ENCODE measurements around the gene LLGL1. TPM values are rescaled to one million over a fixed set of nuclear protein-coding genes. Genes with fewer than 3 reads are reported as not detected.

The LLGL1 gene
- polyA plus RNA-seq, 1 donor from 2014 or later, result 52.2 TPM

DNA sequence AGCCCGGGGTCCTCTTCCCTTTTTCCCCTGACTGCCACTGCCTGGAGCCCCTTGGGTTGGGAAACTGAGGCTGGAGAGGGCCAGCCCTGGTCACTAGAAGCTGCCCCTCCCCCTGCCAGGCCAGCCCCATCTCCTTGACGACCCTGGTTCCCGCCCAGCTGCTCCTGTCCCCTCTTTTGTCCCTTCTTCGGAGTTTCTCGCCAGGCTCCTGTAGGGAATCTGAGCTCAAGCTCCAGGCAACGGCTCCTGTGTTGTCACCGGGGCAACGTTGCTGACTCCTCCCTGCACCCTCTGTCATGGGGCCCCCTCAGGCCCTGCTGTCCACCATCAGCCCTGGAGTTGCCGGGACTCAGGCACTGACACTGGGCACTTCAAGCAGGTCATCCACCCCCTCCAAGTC lies 5.7 kb downstream of the LLGL1 start:
- H3K79me2 ChIP-seq (replicated peaks; ENCODE audit: insufficient read depth, low read length), result peaks cover 47% of the 10 kb centered on the region
- no peak overlapping the region for H3K4me3 ChIP-seq (ENCODE audit: low read length)
- H3K27ac ChIP-seq (ENCODE audit: low read length), result no peak overlapping the region

DNA sequence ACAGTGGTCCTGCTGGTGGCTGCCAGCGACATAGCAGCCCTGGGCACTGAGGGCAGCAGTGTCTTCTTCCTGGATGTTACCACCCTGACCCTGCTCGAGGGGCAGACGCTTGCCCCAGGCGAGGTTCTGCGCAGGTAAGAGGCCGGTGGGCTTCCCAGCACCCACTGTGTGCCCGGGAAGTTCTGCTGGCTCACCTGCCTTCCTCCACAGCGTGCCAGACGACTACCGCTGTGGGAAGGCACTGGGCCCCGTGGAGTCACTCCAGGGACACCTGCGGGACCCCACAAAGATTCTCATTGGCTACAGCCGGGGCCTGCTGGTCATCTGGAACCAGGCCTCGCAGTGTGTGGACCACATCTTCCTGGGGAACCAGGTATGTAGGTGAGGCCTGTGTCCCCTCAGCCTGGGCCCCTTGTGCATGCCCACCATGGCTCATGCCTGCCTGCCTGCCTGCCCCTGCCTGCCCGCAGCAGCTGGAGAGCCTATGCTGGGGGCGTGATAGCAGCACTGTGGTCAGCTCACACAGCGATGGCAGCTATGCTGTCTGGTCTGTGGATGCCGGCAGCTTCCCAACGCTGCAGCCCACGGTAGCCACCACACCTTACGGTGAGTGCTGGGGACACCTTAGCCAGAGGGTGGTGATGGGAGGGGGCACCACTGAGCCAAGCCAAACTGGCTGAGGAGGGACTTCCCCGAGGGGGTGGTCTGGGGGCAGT lies 8.5 kb downstream of the LLGL1 start:
- H2AFZ ChIP-seq (ENCODE audit: low read depth, low read length), result no peak overlapping the region
- H3K4me2 ChIP-seq (ENCODE audit: low read length), result no peak overlapping the region
- H4K20me1 ChIP-seq (ENCODE audit: insufficient read depth), result no peaks in the 10 kb centered on the region
- TF ChIP-seq MXI1 (conservative IDR thresholded peaks at IDR 0.05; ENCODE audit: poor library complexity, severe bottlenecking) (no peak), SMC3 (conservative IDR thresholded peaks at IDR 0.05; ENCODE audit: poor library complexity) (no peak), RAD21 (conservative IDR thresholded peaks at IDR 0.05) (no peak), EZH2 (IDR thresholded peaks at IDR 0.05; ENCODE audit: borderline replicate concordance, insufficient read depth, low read length, poor library complexity, severe bottlenecking) (no peak), POLR2AphosphoS5 (IDR thresholded peaks at IDR 0.05) (no peak), EP300 (conservative IDR thresholded peaks at IDR 0.05; ENCODE audit: poor library complexity, severe bottlenecking) (no peak), TAF1 (IDR thresholded peaks at IDR 0.05; ENCODE audit: low read depth) (no peak)
- TF ChIP-seq, protein P1, sequence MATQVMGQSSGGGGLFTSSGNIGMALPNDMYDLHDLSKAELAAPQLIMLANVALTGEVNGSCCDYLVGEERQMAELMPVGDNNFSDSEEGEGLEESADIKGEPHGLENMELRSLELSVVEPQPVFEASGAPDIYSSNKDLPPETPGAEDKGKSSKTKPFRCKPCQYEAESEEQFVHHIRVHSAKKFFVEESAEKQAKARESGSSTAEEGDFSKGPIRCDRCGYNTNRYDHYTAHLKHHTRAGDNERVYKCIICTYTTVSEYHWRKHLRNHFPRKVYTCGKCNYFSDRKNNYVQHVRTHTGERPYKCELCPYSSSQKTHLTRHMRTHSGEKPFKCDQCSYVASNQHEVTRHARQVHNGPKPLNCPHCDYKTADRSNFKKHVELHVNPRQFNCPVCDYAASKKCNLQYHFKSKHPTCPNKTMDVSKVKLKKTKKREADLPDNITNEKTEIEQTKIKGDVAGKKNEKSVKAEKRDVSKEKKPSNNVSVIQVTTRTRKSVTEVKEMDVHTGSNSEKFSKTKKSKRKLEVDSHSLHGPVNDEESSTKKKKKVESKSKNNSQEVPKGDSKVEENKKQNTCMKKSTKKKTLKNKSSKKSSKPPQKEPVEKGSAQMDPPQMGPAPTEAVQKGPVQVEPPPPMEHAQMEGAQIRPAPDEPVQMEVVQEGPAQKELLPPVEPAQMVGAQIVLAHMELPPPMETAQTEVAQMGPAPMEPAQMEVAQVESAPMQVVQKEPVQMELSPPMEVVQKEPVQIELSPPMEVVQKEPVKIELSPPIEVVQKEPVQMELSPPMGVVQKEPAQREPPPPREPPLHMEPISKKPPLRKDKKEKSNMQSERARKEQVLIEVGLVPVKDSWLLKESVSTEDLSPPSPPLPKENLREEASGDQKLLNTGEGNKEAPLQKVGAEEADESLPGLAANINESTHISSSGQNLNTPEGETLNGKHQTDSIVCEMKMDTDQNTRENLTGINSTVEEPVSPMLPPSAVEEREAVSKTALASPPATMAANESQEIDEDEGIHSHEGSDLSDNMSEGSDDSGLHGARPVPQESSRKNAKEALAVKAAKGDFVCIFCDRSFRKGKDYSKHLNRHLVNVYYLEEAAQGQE (IDR thresholded peaks at IDR 0.05; ENCODE audit: borderline replicate concordance), result no peak
- TF ChIP-seq, protein P2, sequence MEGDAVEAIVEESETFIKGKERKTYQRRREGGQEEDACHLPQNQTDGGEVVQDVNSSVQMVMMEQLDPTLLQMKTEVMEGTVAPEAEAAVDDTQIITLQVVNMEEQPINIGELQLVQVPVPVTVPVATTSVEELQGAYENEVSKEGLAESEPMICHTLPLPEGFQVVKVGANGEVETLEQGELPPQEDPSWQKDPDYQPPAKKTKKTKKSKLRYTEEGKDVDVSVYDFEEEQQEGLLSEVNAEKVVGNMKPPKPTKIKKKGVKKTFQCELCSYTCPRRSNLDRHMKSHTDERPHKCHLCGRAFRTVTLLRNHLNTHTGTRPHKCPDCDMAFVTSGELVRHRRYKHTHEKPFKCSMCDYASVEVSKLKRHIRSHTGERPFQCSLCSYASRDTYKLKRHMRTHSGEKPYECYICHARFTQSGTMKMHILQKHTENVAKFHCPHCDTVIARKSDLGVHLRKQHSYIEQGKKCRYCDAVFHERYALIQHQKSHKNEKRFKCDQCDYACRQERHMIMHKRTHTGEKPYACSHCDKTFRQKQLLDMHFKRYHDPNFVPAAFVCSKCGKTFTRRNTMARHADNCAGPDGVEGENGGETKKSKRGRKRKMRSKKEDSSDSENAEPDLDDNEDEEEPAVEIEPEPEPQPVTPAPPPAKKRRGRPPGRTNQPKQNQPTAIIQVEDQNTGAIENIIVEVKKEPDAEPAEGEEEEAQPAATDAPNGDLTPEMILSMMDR (IDR thresholded peaks at IDR 0.05; ENCODE audit: poor library complexity, severe bottlenecking), result no peak
- H3K79me2 ChIP-seq (replicated peaks; ENCODE audit: insufficient read depth, low read length), result peaks cover 19% of the 10 kb centered on the region
- no peaks in the 10 kb centered on the region for H3K9me2 ChIP-seq (ENCODE audit: insufficient read depth, low read length)
- H3K9ac ChIP-seq (ENCODE audit: low read length), result no peak overlapping the region
- H3K27ac ChIP-seq (ENCODE audit: low read length), result no peak overlapping the region
- no peaks in the 10 kb centered on the region for H3K9me3 ChIP-seq (ENCODE audit: low read length)
- no peaks in the 10 kb centered on the region for H3K36me3 ChIP-seq (ENCODE audit: insufficient read depth, low read length)
- no peaks in the 10 kb centered on the region for H3F3A ChIP-seq (ENCODE audit: insufficient read depth, low read length, poor library complexity, severe bottlenecking)
- no peaks in the 10 kb centered on the region for H3K27me3 ChIP-seq (ENCODE audit: insufficient read depth, low read depth, low read length)
- no peak overlapping the region for H3K4me3 ChIP-seq (ENCODE audit: low read length)

More for the DNA sequence above, 5.7 kb downstream of the LLGL1 start:
- no peaks in the 10 kb centered on the region for H3K9me2 ChIP-seq (ENCODE audit: insufficient read depth, low read length)
- no peak overlapping the region for H3K4me2 ChIP-seq (ENCODE audit: low read length)
- no peaks in the 10 kb centered on the region for H3K36me3 ChIP-seq (ENCODE audit: insufficient read depth, low read length)
- no peaks in the 10 kb centered on the region for H4K20me1 ChIP-seq (ENCODE audit: insufficient read depth)
- H2AFZ ChIP-seq (ENCODE audit: low read depth, low read length), result no peak overlapping the region
- no peaks in the 10 kb centered on the region for H3K27me3 ChIP-seq (ENCODE audit: insufficient read depth, low read depth, low read length)
- no peaks in the 10 kb centered on the region for H3K9me3 ChIP-seq (ENCODE audit: low read length)
- TF ChIP-seq, protein P1 (IDR thresholded peaks at IDR 0.05; ENCODE audit: borderline replicate concordance), result no peak
- TF ChIP-seq POLR2AphosphoS5 (IDR thresholded peaks at IDR 0.05) (no peak), MXI1 (conservative IDR thresholded peaks at IDR 0.05; ENCODE audit: poor library complexity, severe bottlenecking) (no peak), SMC3 (conservative IDR thresholded peaks at IDR 0.05; ENCODE audit: poor library complexity) (no peak), RAD21 (conservative IDR thresholded peaks at IDR 0.05) (no peak)
- TF ChIP-seq, protein P2 (IDR thresholded peaks at IDR 0.05; ENCODE audit: poor library complexity, severe bottlenecking), result no peak
- H3K9ac ChIP-seq (ENCODE audit: low read length), result no peak overlapping the region
- no peaks in the 10 kb centered on the region for H3F3A ChIP-seq (ENCODE audit: insufficient read depth, low read length, poor library complexity, severe bottlenecking)

All from neural cell (in vitro differentiated cells).